Middle frontal gyrus (tissue), 1 donor: ENCODE data around the gene APMAP.
"Not testable (repeated sequence)": the region's sequence is repeated elsewhere in the genome, so short reads cannot be mapped to it uniquely, and the experiment has no call there.

Source experiments
- DNase-seq: peaks from one replicate; pipeline ENCODE4 v3.0.0-alpha.2; 2015; ENCODE audit warnings: low spot score; ENCODE audit errors: extremely low spot score

Gene APMAP

GRCh38 chr20:24933266-24933908 is 59.2 kb downstream of the APMAP start:
- no peak for DNase-seq

DNA sequence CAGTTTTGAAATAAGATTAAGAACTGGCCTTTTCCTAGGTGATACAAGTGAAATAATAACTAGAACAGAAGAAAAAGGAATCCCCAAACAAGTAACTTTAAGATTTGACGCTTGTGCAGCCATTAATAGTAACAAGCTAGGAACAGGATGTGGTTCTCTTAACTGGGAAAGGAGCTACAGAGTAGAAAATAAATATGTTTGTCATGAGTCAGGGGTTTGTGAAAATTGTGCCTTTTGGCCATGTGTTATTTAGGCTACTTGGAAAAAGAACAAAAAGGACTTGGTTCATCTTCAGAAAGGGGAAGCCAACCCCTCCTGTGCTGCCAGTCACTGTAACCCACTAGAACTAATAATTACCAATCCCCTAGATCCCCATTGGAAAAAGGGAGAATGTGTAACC is 60.7 kb downstream of the APMAP start:
- not testable (repeated sequence) for DNase-seq

- not testable (repeated sequence) for DNase-seq
Measured at GRCh38 chr20:24930724-24931688, 61.5 kb downstream of the APMAP start.

DNA sequence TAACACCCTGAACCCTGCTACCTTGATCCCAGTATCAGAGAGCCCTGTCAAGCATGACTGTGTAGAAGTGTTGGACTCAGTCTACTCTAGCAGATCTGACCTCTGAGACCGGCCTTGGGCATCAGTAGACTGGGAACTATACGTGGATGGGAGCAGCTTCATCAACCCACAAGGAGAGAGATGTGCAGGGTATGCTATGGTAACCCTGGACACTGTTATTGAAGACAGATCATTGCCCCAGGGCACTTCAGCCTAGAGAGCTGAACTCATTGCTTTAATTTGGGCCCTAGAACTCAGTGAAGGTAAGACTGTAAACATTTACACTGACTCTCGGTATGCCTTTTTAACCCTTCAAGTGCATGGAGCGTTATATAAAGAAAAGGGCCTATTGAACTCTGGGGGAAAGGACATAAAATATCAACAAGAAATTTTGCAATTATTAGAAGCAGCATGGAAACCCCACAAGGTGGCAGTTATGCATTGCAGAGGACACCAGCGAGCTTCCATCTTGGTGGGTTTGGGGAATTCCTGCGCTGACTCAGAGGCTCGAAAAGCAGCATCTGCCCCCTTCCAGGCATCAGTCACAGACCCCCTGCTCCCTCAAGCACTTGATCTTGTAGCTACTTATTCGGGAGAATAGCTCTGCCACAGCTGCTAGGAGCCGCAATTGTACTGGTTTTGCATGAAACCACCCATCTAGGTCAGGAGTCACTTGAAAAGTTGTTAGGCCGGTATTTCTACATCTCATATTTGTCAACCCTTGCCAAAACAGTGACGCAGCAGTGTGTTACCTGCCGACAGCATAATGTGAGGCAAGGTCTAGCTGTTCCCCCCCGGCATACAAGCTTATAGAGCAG is 62.5 kb downstream of the APMAP start:
- not testable (repeated sequence) for DNase-seq

DNA sequence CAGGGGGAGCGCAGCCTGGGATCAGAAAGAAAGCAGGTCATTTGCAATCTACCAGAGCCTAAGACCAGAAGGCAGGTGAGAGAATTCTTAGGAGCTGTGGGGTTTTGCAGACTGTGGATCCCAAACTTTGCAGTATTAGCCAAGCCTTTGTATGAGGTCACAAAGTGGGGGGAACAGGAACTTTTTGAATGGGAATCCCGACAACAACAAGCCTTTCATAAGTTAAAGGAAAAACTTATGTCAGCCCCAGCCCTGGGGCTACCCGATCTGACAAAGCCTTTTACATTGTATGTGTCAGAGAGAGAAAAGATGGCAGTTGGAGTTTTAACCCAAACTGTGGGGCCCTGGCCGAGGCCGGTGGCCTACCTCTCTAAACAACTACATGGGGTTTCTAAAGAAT is 63.3 kb downstream of the APMAP start:
- not testable (repeated sequence) for DNase-seq

- DNase-seq, result not testable (repeated sequence)
Measured at GRCh38 chr20:24920706-24921105, 71.8 kb downstream of the APMAP start.

- not testable (repeated sequence) for DNase-seq
Measured at GRCh38 chr20:24919665-24920064, 72.9 kb downstream of the APMAP start.

- DNase-seq, result no peak
Measured at GRCh38 chr20:24918579-24919566, 73.7 kb downstream of the APMAP start.

DNA sequence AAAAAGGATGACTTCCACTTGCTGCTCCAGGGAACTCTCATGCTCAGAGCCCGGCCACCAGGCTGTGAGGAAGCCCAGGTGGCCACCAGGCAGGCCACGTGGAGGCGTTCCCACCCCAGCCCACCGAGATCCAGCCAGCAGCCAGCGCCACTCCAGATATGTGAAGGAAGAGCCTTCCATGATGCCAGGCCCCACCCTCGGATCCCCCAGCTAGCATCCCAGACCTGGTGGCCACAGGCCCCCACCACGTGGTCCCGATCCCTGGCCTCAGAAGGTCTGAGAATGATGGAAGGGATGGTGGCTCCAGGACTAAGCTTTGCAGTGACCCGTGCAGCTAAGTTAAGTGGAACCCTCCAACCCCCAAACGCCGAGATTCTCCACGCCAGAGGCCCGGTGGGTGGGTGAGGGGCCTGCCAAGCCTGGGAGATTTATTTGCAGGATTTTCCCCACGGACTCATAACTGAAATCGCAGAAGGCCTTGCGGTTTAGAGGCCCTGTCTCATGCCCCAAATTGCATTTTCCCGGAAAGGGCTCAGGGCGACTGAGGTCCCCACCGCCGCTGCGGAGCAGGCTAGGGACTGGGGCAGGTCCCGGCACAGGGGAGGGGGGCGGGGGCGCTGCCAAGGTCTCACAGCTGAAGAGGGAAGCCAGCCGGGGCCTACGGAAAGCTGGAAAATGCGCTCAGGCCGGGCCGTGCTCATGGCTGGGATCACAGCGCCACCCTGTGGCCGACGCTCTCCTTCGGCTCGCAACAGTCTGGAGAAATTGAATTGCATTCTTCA is 74.6 kb downstream of the APMAP start:
- peak; percentile 75 for DNase-seq

DNA sequence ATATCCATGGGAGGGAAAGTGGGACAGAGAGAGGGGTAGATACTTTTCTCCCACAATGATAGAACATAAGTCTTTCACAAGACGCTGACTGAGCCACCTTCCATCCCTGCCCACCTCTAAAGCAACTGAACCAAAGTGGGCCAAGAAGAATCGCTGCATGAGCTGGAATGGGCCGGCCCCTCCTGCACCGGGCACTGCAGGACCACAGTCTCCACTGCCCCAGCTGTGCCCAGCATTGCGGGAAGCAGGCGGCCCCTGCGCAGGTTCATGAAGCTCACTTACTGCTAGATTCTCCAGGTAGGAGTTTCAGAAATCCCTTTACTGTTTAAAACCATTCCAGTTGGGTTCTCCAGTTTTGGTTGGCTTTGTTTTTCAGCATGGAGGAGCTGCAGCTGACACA is 75.5 kb downstream of the APMAP start:
- no peak for DNase-seq

DNA sequence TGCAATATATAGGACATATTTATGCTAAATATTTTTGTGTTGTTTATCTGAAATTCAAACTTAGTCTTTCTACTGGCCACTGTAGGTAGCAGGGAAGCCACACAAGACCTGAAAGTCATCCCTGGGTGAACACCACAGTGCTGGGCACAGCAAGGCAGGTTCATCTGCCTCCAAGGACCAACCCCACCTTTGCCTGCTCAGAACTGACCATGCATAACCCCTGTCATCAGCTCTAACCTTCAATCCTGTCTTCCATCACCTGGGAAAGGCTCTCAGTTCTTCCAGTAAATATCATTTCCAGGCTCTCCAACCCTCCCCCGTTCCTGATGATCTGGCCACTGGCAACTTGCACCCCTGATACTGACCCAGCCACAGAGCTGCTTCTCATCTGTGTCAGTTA is 76.1 kb downstream of the APMAP start:
- DNase-seq, result no peak

GRCh38 chr20:24915892-24916291 is 76.7 kb downstream of the APMAP start:
- DNase-seq, result no peak

GRCh38 chr20:24915440-24915839 is 77.1 kb downstream of the APMAP start:
- DNase-seq, result no peak

GRCh38 chr20:24914388-24915241 is 77.9 kb downstream of the APMAP start:
- no peak for DNase-seq

DNA sequence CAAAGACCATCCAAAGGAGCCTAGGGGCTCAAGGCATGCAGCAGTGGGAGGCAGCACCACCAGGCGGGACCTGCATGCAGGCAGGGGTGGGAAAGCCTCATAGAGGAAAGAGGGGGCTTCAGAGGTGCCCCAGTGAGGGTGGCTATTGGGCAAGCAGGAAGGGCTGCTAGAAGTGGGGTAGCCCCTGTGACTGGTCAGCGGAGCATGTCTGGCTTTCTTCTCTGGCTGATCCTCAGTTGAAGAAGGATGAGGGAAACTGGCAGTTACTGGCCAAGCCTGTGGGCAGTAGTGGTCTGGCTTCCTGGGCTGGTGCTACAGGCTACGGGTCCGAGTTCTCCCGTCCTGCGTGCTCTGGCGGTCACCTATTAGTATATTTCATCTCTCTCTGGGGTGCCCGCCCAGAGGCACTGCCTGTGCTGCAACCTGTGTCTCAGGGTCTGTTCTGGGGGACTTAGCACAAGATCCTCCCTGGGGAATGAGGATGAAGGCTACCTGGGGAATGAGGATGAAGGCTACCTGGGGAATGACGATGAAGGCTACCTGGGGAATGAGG is 79.4 kb downstream of the APMAP start:
- no peak for DNase-seq
